T-cell (primary cell): Measurements from ENCODE around the gene ACAN. TPM values are rescaled to one million over a fixed set of nuclear protein-coding genes. Genes with fewer than 3 reads are reported as not detected.

Experiments used
- ATAC-seq, 4 experiments: fragments of 200-7000 bp in 3 of 4; fragments of 150-1000 bp in 1 of 4; cut with Tn5 transposase; replicated peaks in 1 of 4; 1 replicate in 3 of 4; 2 replicates in 1 of 4; pipeline ENCODE4 v1.10.0; 2021; ENCODE audit warnings: moderate library complexity in 3 of 4, mild to moderate bottlenecking in 2 of 4, moderate number of reproducible peaks in 1 of 4
- CTCF ChIA-PET, 2 donors: fragments of 300-600 bp; sonication (Branson Sonifier 250); formaldehyde crosslinking; loops; one replicate each; lab custom pipeline; 2022; ENCODE audit warnings: antibody characterized with exemption in 2 of 2; lab: Charles Lee
- POLR2A ChIA-PET, 2 donors: fragments of 300-600 bp; sonication (Branson Sonifier 250); formaldehyde crosslinking; loops; one replicate each; lab custom pipeline; 2022; ENCODE audit warnings: antibody characterized with exemption in 2 of 2; lab: Charles Lee
- DNase-seq, 35 experiments: peaks; one replicate each; pipeline versions ENCODE4 v3.0.0 to v3.0.0-alpha.2; 2013 to 2023
- H3K27ac ChIP-seq: one replicate; pipeline ENCODE4 v1.5.1; 2013; ENCODE audit warnings: low read length
- H3K27me3 ChIP-seq, 2 experiments: replicated peaks in 1 of 2; 1 replicate in 1 of 2; 2 replicates in 1 of 2; pipeline versions ENCODE4 v1.6.1 to v1.7.0; 2013; ENCODE audit warnings: low read length in 1 of 2, mixed read lengths in 1 of 2; ENCODE audit not compliant: control insufficient read depth in 2 of 2, insufficient read depth in 2 of 2; ENCODE audit errors: extremely low read depth in 1 of 2
- H3K36me3 ChIP-seq, 2 donors: 1 replicate in 1 of 2; 2 replicates in 1 of 2; pipeline versions ENCODE4 v1.6.1 to v1.7.0; 2013; ENCODE audit warnings: low read length in 1 of 2; ENCODE audit not compliant: control insufficient read depth in 2 of 2, insufficient read depth in 1 of 2; ENCODE audit errors: extremely low read depth in 1 of 2
- H3K4me1 ChIP-seq, 2 experiments: 1 replicate in 1 of 2; 2 replicates in 1 of 2; pipeline versions ENCODE4 v1.6.1 to v1.7.0; 2013; ENCODE audit warnings: low read length in 2 of 2, mixed read lengths in 1 of 2; ENCODE audit not compliant: insufficient read depth in 2 of 2, control insufficient read depth in 1 of 2; ENCODE audit errors: extremely low read depth in 1 of 2
- H3K4me3 ChIP-seq, 2 donors: 1 replicate in 1 of 2; 2 replicates in 1 of 2; pipeline versions ENCODE4 v1.5.1 to v1.7.0; 2013; ENCODE audit warnings: mild to moderate bottlenecking in 2 of 2, low read length in 1 of 2, moderate library complexity in 1 of 2; ENCODE audit not compliant: control insufficient read depth in 1 of 2; ENCODE audit errors: extremely low read depth in 1 of 2
- H3K9me3 ChIP-seq: 2 replicates; pipeline ENCODE4 v1.7.0; 2013
- H3K27ac Mint-ChIP-seq, 2 donors: one replicate each; pipeline ENCODE4 v1.8.0; 2020 to 2021; ENCODE audit warnings: mild to moderate bottlenecking in 2 of 2, mixed read lengths in 2 of 2
- H3K27me3 Mint-ChIP-seq, 2 donors: one replicate each; pipeline ENCODE4 v1.8.0; 2021 to 2022; ENCODE audit warnings: mixed read lengths in 2 of 2
- H3K36me3 Mint-ChIP-seq: one replicate; pipeline ENCODE4 v1.8.0; 2021; ENCODE audit warnings: mixed read lengths
- H3K4me1 Mint-ChIP-seq, 3 donors: one replicate each; pipeline ENCODE4 v1.8.0; 2020 to 2022; ENCODE audit warnings: mixed read lengths in 3 of 3, mild to moderate bottlenecking in 1 of 3
- H3K4me3 Mint-ChIP-seq, 3 donors: one replicate each; pipeline ENCODE4 v1.8.0; 2020 to 2022; ENCODE audit warnings: mild to moderate bottlenecking in 3 of 3, mixed read lengths in 3 of 3, moderate library complexity in 3 of 3
- H3K9me3 Mint-ChIP-seq, 3 donors: one replicate each; pipeline ENCODE4 v1.8.0; 2020 to 2022; ENCODE audit warnings: mixed read lengths in 3 of 3
- WGBS: methylation state at CpG from one replicate; pipeline ENCODE4 v1.1.5; 2013; ENCODE audit warnings: missing lambda C conversion rate; ENCODE audit not compliant: insufficient coverage; 5-methylcytosine and 5-hydroxymethylcytosine counted together
- total RNA-seq, 35 experiments: library from RNA in 6 of 35; stranded (reverse) in 6 of 35; fragments of 120-200 nt in 1 of 35; gene quantifications; one replicate each; pipeline versions ENCODE4 v1.2.1 to v1.2.4 and lab custom pipeline; 2013 to 2026

The ACAN gene
- total RNA-seq, 5 donors from 2014 or later (not counting 1 experiment from before 2014, with no cell fraction given) = not detected

- Mint-ChIP-seq H3K4me3 (no peak overlapping the region), H3K4me1 (no peaks in the 10 kb centered on the region), H3K36me3 (no peaks in the 10 kb centered on the region), H3K27ac (no peak overlapping the region), H3K27me3 (peaks cover 21 to 34% of the 10 kb centered on the region in 2 donors), H3K9me3 (no peaks in the 10 kb centered on the region)
- H3K4me1 ChIP-seq = no peaks in the 10 kb centered on the region
- H3K36me3 ChIP-seq = no peaks in the 10 kb centered on the region
- WGBS = 82% methylated on average over 3 of the region's 6 CpGs
- H3K4me3 ChIP-seq = no peak overlapping the region
- DNase-seq = no peak
- peaks cover 2 to 34% of the 10 kb centered on the region in 2 experiments for H3K27me3 ChIP-seq
- ChIA-PET CTCF (no interaction called here), POLR2A (no interaction called here)
- no peak for ATAC-seq
- no peaks in the 10 kb centered on the region for H3K9me3 ChIP-seq
- H3K27ac ChIP-seq = no peak overlapping the region
Observed at GRCh38 chr15:88814393-88814792, 11.2 kb downstream of the ACAN start.

GRCh38 chr15:88818920-88819319 is 15.7 kb downstream of the ACAN start:
- no peak for ATAC-seq
- Histone ChIP-seq H3K36me3 (no peaks in the 10 kb centered on the region), H3K4me1 (no peaks in the 10 kb centered on the region), H3K9me3 (no peaks in the 10 kb centered on the region), H3K27me3 (peaks cover 0 to 18% of the 10 kb centered on the region in 2 experiments), H3K4me3 (no peak overlapping the region), H3K27ac (no peak overlapping the region)
- H3K4me3 Mint-ChIP-seq = no peak overlapping the region
- 51% methylated on average over 2 of the region's 2 CpGs for WGBS
- peaks cover 17 to 28% of the 10 kb centered on the region in 2 donors for H3K27me3 Mint-ChIP-seq
- H3K36me3 Mint-ChIP-seq = no peaks in the 10 kb centered on the region
- POLR2A ChIA-PET = no interaction called here
- H3K27ac Mint-ChIP-seq = no peak overlapping the region
- H3K9me3 Mint-ChIP-seq = no peaks in the 10 kb centered on the region
- CTCF ChIA-PET = no interaction called here
- no peak for DNase-seq
- H3K4me1 Mint-ChIP-seq = no peaks in the 10 kb centered on the region

GRCh38 chr15:88821993-88822392 is 18.8 kb downstream of the ACAN start:
- ChIA-PET POLR2A (no interaction called here), CTCF (no interaction called here)
- 76% methylated on average over 5 of the region's 5 CpGs for WGBS
- DNase-seq (no peak), ATAC-seq (no peak)
- Mint-ChIP-seq H3K4me3 (no peak overlapping the region), H3K36me3 (no peaks in the 10 kb centered on the region), H3K4me1 (no peaks in the 10 kb centered on the region), H3K27ac (no peak overlapping the region), H3K9me3 (no peaks in the 10 kb centered on the region), H3K27me3 (peaks cover 17 to 21% of the 10 kb centered on the region in 2 donors)
- Histone ChIP-seq H3K36me3 (no peaks in the 10 kb centered on the region), H3K4me1 (no peaks in the 10 kb centered on the region), H3K9me3 (no peaks in the 10 kb centered on the region), H3K4me3 (no peak overlapping the region), H3K27ac (no peak overlapping the region), H3K27me3 (peaks cover 0 to 14% of the 10 kb centered on the region in 2 experiments)

GRCh38 chr15:88828791-88829190 is 25.6 kb downstream of the ACAN start:
- Mint-ChIP-seq H3K9me3 (no peaks in the 10 kb centered on the region), H3K27me3 (peaks cover 4 to 5% of the 10 kb centered on the region in 2 donors), H3K4me3 (no peak overlapping the region), H3K4me1 (no peaks in the 10 kb centered on the region), H3K27ac (no peak overlapping the region), H3K36me3 (no peaks in the 10 kb centered on the region)
- H3K9me3 ChIP-seq = no peaks in the 10 kb centered on the region
- H3K27me3 ChIP-seq = peaks cover 0 to 6% of the 10 kb centered on the region in 2 experiments
- DNase-seq = no peak
- WGBS = 88% methylated on average over 3 of the region's 5 CpGs
- ChIA-PET POLR2A (no interaction called here), CTCF (no interaction called here)
- H3K4me3 ChIP-seq = no peak overlapping the region
- ATAC-seq = no peak
- no peak overlapping the region for H3K27ac ChIP-seq
- no peaks in the 10 kb centered on the region for H3K36me3 ChIP-seq
- H3K4me1 ChIP-seq = no peaks in the 10 kb centered on the region

GRCh38 chr15:88830016-88830415 is 26.8 kb downstream of the ACAN start:
- H3K36me3 ChIP-seq = no peaks in the 10 kb centered on the region

GRCh38 chr15:88832820-88833730 is 29.8 kb downstream of the ACAN start:
- no peaks in the 10 kb centered on the region for H3K27me3 Mint-ChIP-seq
- ChIA-PET POLR2A (no interaction called here), CTCF (interaction anchor here in 1 of 2 donors (3.0 kb wide), 1 partner anchor 209 kb away, joined by 9 read pairs; no protein-coding TSS in a partner anchor)
- H3K27me3 ChIP-seq = peaks cover 0 to 8% of the 10 kb centered on the region in 2 experiments
- H3K4me1 ChIP-seq = no peaks in the 10 kb centered on the region
- H3K27ac Mint-ChIP-seq = no peak overlapping the region
- WGBS = 85% methylated on average over 8 of the region's 12 CpGs
- DNase-seq (no peak), ATAC-seq (no peak)
- H3K36me3 Mint-ChIP-seq = no peaks in the 10 kb centered on the region
- peaks cover 0 to 4% (median 2%) of the 10 kb centered on the region in 3 donors for H3K4me1 Mint-ChIP-seq
- H3K9me3 Mint-ChIP-seq = no peaks in the 10 kb centered on the region
- no peak overlapping the region for H3K4me3 ChIP-seq
- H3K9me3 ChIP-seq = no peaks in the 10 kb centered on the region
- H3K36me3 ChIP-seq = no peaks in the 10 kb centered on the region
- no peak overlapping the region for H3K27ac ChIP-seq
- no peak overlapping the region for H3K4me3 Mint-ChIP-seq

More at GRCh38 chr15:88830016-88830415, 26.8 kb downstream of the ACAN start:
- no peak for DNase-seq
- Mint-ChIP-seq H3K9me3 (no peaks in the 10 kb centered on the region), H3K27ac (no peak overlapping the region), H3K36me3 (no peaks in the 10 kb centered on the region), H3K4me1 (peaks cover 0 to 4% (median 2%) of the 10 kb centered on the region in 3 donors), H3K27me3 (peaks cover 3 to 5% of the 10 kb centered on the region in 2 donors), H3K4me3 (no peak overlapping the region)
- 63% methylated on average over 3 of the region's 5 CpGs for WGBS
- Histone ChIP-seq H3K9me3 (no peaks in the 10 kb centered on the region), H3K4me1 (no peaks in the 10 kb centered on the region), H3K27ac (no peak overlapping the region), H3K4me3 (no peak overlapping the region), H3K27me3 (peaks cover 0 to 4% of the 10 kb centered on the region in 2 experiments)
- no peak for ATAC-seq
- POLR2A ChIA-PET = no interaction called here
- CTCF ChIA-PET = no interaction called here
